Neural cell (in vitro differentiated cells): Measurements from ENCODE around the gene PPIE.
"Not testable (repeated sequence)": the region's sequence is repeated elsewhere in the genome, so short reads cannot be mapped to it uniquely, and the experiment has no call there.

Experiments
- EZH2 ChIP-seq: fragments of 200-600, 300-800 bp; shearing (Covaris generic), sonication (generic); IDR thresholded peaks from 2 replicates; pipeline ENCODE4 v1.6.1; 2014; ENCODE audit warnings: antibody characterized with exemption, low read length, borderline replicate concordance, mild to moderate bottlenecking; ENCODE audit not compliant: insufficient read depth, poor library complexity, severe bottlenecking
- POLR2AphosphoS5 ChIP-seq: IDR thresholded peaks from 2 replicates; pipeline ENCODE4 v1.6.1; 2012
- TF ChIP-seq, protein P1 (sequence below): fragments of 450-650 bp; IDR thresholded peaks from 2 replicates; pipeline ENCODE4 v1.5.1; 2014; ENCODE audit warnings: antibody characterized with exemption, mild to moderate bottlenecking, moderate library complexity; ENCODE audit not compliant: poor library complexity, severe bottlenecking
- TF ChIP-seq, protein P2 (sequence below): IDR thresholded peaks from 2 replicates; pipeline ENCODE4 v1.6.1; 2012; ENCODE audit warnings: borderline replicate concordance

DNA sequence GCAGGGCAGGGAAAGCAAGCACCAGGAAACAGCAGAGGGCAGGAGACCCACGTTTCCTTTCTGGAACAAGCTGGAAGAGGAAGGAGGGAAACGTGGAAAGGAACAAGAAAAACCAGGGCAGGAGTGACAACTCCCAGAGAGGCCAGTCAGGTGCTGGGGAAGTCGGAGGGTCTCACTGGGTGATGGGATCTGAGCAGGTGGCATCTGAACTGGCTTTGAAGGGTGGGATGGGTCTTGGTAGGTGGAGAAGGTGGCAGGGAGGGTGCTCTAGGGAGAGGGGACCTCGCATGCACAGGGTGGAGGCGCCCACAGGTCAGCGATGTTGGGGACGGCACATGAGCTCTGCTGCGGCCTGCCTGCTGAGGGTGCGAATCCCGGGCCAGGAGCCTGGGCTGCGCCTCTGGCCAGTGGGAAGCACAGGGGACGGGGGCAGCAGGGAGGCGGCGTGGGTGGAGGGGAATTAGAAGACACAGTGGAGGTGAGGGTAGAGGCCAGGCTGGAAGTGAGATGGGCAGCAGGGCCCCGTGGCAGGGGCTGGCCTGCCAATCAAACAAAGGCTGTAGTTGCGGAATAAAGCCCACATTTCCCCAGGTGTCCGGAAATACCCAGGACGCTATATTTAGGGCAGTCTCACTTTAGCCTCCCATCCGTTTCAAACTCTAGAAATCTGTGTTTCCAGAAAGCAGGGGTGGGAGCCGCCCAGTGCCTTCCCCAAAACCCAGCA is 37.2 kb downstream of the PPIE start:
- TF ChIP-seq, protein P1, sequence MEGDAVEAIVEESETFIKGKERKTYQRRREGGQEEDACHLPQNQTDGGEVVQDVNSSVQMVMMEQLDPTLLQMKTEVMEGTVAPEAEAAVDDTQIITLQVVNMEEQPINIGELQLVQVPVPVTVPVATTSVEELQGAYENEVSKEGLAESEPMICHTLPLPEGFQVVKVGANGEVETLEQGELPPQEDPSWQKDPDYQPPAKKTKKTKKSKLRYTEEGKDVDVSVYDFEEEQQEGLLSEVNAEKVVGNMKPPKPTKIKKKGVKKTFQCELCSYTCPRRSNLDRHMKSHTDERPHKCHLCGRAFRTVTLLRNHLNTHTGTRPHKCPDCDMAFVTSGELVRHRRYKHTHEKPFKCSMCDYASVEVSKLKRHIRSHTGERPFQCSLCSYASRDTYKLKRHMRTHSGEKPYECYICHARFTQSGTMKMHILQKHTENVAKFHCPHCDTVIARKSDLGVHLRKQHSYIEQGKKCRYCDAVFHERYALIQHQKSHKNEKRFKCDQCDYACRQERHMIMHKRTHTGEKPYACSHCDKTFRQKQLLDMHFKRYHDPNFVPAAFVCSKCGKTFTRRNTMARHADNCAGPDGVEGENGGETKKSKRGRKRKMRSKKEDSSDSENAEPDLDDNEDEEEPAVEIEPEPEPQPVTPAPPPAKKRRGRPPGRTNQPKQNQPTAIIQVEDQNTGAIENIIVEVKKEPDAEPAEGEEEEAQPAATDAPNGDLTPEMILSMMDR: not testable (repeated sequence)
- not testable (repeated sequence) for TF ChIP-seq POLR2AphosphoS5, EZH2
- TF ChIP-seq, protein P2, sequence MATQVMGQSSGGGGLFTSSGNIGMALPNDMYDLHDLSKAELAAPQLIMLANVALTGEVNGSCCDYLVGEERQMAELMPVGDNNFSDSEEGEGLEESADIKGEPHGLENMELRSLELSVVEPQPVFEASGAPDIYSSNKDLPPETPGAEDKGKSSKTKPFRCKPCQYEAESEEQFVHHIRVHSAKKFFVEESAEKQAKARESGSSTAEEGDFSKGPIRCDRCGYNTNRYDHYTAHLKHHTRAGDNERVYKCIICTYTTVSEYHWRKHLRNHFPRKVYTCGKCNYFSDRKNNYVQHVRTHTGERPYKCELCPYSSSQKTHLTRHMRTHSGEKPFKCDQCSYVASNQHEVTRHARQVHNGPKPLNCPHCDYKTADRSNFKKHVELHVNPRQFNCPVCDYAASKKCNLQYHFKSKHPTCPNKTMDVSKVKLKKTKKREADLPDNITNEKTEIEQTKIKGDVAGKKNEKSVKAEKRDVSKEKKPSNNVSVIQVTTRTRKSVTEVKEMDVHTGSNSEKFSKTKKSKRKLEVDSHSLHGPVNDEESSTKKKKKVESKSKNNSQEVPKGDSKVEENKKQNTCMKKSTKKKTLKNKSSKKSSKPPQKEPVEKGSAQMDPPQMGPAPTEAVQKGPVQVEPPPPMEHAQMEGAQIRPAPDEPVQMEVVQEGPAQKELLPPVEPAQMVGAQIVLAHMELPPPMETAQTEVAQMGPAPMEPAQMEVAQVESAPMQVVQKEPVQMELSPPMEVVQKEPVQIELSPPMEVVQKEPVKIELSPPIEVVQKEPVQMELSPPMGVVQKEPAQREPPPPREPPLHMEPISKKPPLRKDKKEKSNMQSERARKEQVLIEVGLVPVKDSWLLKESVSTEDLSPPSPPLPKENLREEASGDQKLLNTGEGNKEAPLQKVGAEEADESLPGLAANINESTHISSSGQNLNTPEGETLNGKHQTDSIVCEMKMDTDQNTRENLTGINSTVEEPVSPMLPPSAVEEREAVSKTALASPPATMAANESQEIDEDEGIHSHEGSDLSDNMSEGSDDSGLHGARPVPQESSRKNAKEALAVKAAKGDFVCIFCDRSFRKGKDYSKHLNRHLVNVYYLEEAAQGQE: not testable (repeated sequence)
